ENCODE measurements around the gene SLC24A3. TPM values are rescaled to one million over a fixed set of nuclear protein-coding genes. Genes with fewer than 3 reads are reported as not detected.

The SLC24A3 gene
- total RNA-seq, 4 donors from 2014 or later: 1.6 to 38.8 (median 3.7) TPM

DNA sequence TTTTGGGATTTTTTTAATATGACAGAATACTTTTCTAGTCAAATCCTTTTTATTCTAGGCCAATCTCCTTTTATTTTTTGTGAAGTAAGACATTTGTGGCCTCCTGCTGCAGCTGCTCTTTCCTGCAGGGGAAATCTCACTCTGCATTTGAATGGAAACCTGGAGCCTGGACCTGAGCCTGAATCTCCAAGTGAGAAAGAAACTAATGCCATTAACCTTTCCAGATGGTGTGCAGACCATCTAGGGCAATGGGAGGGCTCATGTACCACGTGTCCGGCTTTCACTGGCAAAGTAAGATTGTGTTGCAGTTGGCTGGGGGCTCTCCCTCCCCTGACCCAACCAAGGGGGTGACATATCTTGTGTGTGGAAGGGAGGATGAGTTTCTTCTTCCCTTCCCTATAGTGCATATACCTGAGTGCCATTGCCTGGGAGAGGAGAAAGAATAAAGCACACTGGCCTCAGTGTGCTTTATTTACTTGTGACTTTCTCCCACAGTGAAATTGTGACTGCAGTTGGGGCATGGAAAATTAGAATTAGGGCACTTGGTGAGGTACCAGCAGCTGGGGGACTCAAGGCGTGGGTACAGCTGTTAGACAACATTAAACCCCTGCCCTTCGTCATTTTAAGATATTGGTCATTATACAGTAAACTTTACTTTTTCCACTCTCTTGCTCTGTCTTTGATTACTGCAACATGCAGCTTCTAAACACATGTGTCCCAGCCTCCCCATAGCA lies 385.8 kb downstream of the SLC24A3 start:
- no peak for TF ChIP-seq POLR2A (IDR thresholded peaks at IDR 0.05)
- TF ChIP-seq, protein P1, sequence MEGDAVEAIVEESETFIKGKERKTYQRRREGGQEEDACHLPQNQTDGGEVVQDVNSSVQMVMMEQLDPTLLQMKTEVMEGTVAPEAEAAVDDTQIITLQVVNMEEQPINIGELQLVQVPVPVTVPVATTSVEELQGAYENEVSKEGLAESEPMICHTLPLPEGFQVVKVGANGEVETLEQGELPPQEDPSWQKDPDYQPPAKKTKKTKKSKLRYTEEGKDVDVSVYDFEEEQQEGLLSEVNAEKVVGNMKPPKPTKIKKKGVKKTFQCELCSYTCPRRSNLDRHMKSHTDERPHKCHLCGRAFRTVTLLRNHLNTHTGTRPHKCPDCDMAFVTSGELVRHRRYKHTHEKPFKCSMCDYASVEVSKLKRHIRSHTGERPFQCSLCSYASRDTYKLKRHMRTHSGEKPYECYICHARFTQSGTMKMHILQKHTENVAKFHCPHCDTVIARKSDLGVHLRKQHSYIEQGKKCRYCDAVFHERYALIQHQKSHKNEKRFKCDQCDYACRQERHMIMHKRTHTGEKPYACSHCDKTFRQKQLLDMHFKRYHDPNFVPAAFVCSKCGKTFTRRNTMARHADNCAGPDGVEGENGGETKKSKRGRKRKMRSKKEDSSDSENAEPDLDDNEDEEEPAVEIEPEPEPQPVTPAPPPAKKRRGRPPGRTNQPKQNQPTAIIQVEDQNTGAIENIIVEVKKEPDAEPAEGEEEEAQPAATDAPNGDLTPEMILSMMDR (IDR thresholded peaks at IDR 0.05): no peak

GRCh38 chr20:19599200-19599599 lies 386.8 kb downstream of the SLC24A3 start:
- no peak for DNase-seq
- H3K27me3 ChIP-seq: no peaks in the 10 kb centered on the region
- H3K27ac ChIP-seq: no peak overlapping the region
- H3K4me1 ChIP-seq: no peaks in the 10 kb centered on the region
- H3K9me3 ChIP-seq: no peaks in the 10 kb centered on the region
- TF ChIP-seq, protein P1 (IDR thresholded peaks at IDR 0.05): no peak
- no peak for TF ChIP-seq POLR2A (IDR thresholded peaks at IDR 0.05)
- H3K4me3 ChIP-seq: no peak overlapping the region
- H3K36me3 ChIP-seq: no peaks in the 10 kb centered on the region

More for the DNA sequence above, 385.8 kb downstream of the SLC24A3 start:
- Histone ChIP-seq H3K4me1 (no peaks in the 10 kb centered on the region), H3K4me3 (no peak overlapping the region), H3K36me3 (no peaks in the 10 kb centered on the region), H3K27me3 (no peaks in the 10 kb centered on the region), H3K9me3 (no peaks in the 10 kb centered on the region), H3K27ac (no peak overlapping the region)
- DNase-seq: no peak

- H3K9me3 ChIP-seq: no peaks in the 10 kb centered on the region
- H3K27ac ChIP-seq: no peak overlapping the region
- no peaks in the 10 kb centered on the region for H3K4me1 ChIP-seq
- no peak overlapping the region for H3K4me3 ChIP-seq
- no peak for TF ChIP-seq POLR2A (IDR thresholded peaks at IDR 0.05)
- TF ChIP-seq, protein P1 (IDR thresholded peaks at IDR 0.05): no peak
- no peak for DNase-seq
- H3K36me3 ChIP-seq: no peaks in the 10 kb centered on the region
- H3K27me3 ChIP-seq: no peaks in the 10 kb centered on the region
Observed at GRCh38 chr20:19600042-19600441, 387.6 kb downstream of the SLC24A3 start.

- H3K4me1 ChIP-seq: no peaks in the 10 kb centered on the region
- H3K9me3 ChIP-seq: no peaks in the 10 kb centered on the region
- no peaks in the 10 kb centered on the region for H3K36me3 ChIP-seq
- no peak overlapping the region for H3K27ac ChIP-seq
- H3K27me3 ChIP-seq: no peaks in the 10 kb centered on the region
- H3K4me3 ChIP-seq: no peak overlapping the region
- no peak for DNase-seq
- TF ChIP-seq, protein P1 (IDR thresholded peaks at IDR 0.05): no peak
- no peak for TF ChIP-seq POLR2A (IDR thresholded peaks at IDR 0.05)
Observed at GRCh38 chr20:19601126-19601810, 388.8 kb downstream of the SLC24A3 start.

GRCh38 chr20:19602675-19603375 lies 390.4 kb downstream of the SLC24A3 start:
- TF ChIP-seq, protein P1 (IDR thresholded peaks at IDR 0.05): no peak
- TF ChIP-seq POLR2A (IDR thresholded peaks at IDR 0.05): no peak
- no peaks in the 10 kb centered on the region for H3K4me1 ChIP-seq
- DNase-seq: no peak

More at GRCh38 chr20:19602675-19603375, 390.4 kb downstream of the SLC24A3 start:
- H3K27me3 ChIP-seq: no peaks in the 10 kb centered on the region
- no peaks in the 10 kb centered on the region for H3K36me3 ChIP-seq
- no peak overlapping the region for H3K4me3 ChIP-seq
- H3K9me3 ChIP-seq: no peaks in the 10 kb centered on the region
- no peak overlapping the region for H3K27ac ChIP-seq
